HCT116 (cell line): ENCODE results near the gene PDE2A. TPM values are rescaled to one million over a fixed set of nuclear protein-coding genes. Genes with fewer than 3 reads are reported as not detected.

Experiments used
- ATAC-seq: fragments of 200-7000 bp; cut with Tn5 transposase; 2 replicates; pipeline ENCODE4 v1.9.1; 2020; ENCODE audit warnings: mild to moderate bottlenecking, moderate library complexity
- BruUV-seq: library from RNA; stranded (reverse); fragments of 400-500 nt; replicated peaks from 2 replicates; lab custom pipeline; 2021; lab: Mats Ljungman, UMichigan
- CTCF ChIA-PET: fragments of 300-600 bp; sonication (Branson Sonifier 250); formaldehyde crosslinking; loops from one replicate; lab custom pipeline; 2021; ENCODE audit warnings: antibody characterized with exemption; lab: Charles Lee
- POLR2A ChIA-PET: fragments of 300-600, 350-600 bp; sonication (Branson Sonifier 250); formaldehyde crosslinking; loops from one replicate; lab custom pipeline; 2021; ENCODE audit warnings: antibody characterized with exemption; lab: Charles Lee
- RAD21 ChIA-PET, 2 experiments: fragments of 300-600 bp; sonication (Branson Sonifier 250); formaldehyde crosslinking; loops; one replicate each; lab custom pipeline; 2023; ENCODE audit warnings: low total read pairs in 2 of 2; ENCODE audit not compliant: uncharacterized antibody in 2 of 2, unreplicated experiment in 2 of 2, low non-redundant PET in 1 of 2; lab: Charles Lee
- DNase-seq: peaks from one replicate; pipeline ENCODE4 v3.0.0-alpha.2; 2010; ENCODE audit warnings: low read depth, low spot score
- H2AFZ ChIP-seq: fragments of 200-600 bp; shearing (Covaris generic), sonication (generic); 2 replicates; pipeline ENCODE4 v1.6.1; 2017; ENCODE audit warnings: low read depth, mixed run types, mixed read lengths, antibody characterized with exemption, low read length; ENCODE audit not compliant: poor library complexity, severe bottlenecking
- H3K27ac ChIP-seq: 2 replicates; pipeline ENCODE4 v1.5.1; 2012; ENCODE audit warnings: low read depth, low read length
- H3K27me3 ChIP-seq: fragments of 200-600 bp; sonication (generic); 2 replicates; pipeline ENCODE4 v1.6.1; 2016; ENCODE audit warnings: mixed run types, low read length, mixed read lengths; ENCODE audit not compliant: insufficient read depth
- H3K36me3 ChIP-seq, 2 experiments: fragments of 200-500 bp in 1 of 2; fragments of 200-600 bp in 1 of 2; sonication (Bioruptor generic) in 1 of 2; sonication (generic) in 1 of 2; 2 replicates each; pipeline versions ENCODE4 v1.5.1 to v1.6.1; 2014 to 2016; ENCODE audit warnings: low read length in 2 of 2, inconsistent platforms in 1 of 2, mixed read lengths in 1 of 2, mixed run types in 1 of 2; ENCODE audit not compliant: insufficient read depth in 2 of 2, control insufficient read depth in 1 of 2
- H3K4me1 ChIP-seq, 2 experiments: fragments of 200-600 bp in 1 of 2; sonication (generic) in 1 of 2; 2 replicates each; pipeline versions ENCODE4 v1.5.1 to v1.6.1; 2012 to 2017; ENCODE audit warnings: low read length in 2 of 2, inconsistent platforms in 1 of 2, mild to moderate bottlenecking in 1 of 2, mixed read lengths in 1 of 2, mixed run types in 1 of 2, moderate library complexity in 1 of 2; ENCODE audit not compliant: insufficient read depth in 2 of 2, control insufficient read depth in 1 of 2
- H3K4me2 ChIP-seq: fragments of 200-600 bp; sonication (generic); 2 replicates; pipeline ENCODE4 v1.6.1; 2017; ENCODE audit warnings: mixed run types, low read length, mixed read lengths
- H3K4me3 ChIP-seq, 2 experiments: fragments of 200-600 bp in 1 of 2; sonication (generic) in 1 of 2; replicated peaks in 1 of 2; 2 replicates each; pipeline ENCODE4 v1.5.1; 2011 to 2016; ENCODE audit warnings: low read length in 2 of 2, control low read depth in 1 of 2, low read depth in 1 of 2, mild to moderate bottlenecking in 1 of 2, mixed read lengths in 1 of 2, mixed run types in 1 of 2
- H3K79me2 ChIP-seq: fragments of 200-600 bp; sonication (generic); 2 replicates; pipeline ENCODE4 v1.6.1; 2017; ENCODE audit warnings: mild to moderate bottlenecking, mixed run types, low read length, moderate library complexity, mixed read lengths; ENCODE audit not compliant: insufficient read depth
- H3K9ac ChIP-seq: fragments of 200-600 bp; sonication (generic); 2 replicates; pipeline ENCODE4 v1.6.1; 2016; ENCODE audit warnings: low read length, mixed read lengths
- H3K9me2 ChIP-seq: fragments of 200-600 bp; sonication (generic), shearing (Covaris generic); 2 replicates; pipeline ENCODE4 v1.6.1; 2017; ENCODE audit warnings: mixed run types, mild to moderate bottlenecking, moderate library complexity; ENCODE audit not compliant: insufficient read depth
- H3K9me3 ChIP-seq, 2 experiments: fragments of 200-500 bp in 1 of 2; fragments of 200-600 bp in 1 of 2; sonication (Bioruptor generic) in 1 of 2; sonication (generic) in 1 of 2; 2 replicates each; pipeline ENCODE4 v1.6.1; 2014 to 2017; ENCODE audit warnings: low read length in 2 of 2, mixed read lengths in 2 of 2, inconsistent platforms in 1 of 2, low read depth in 1 of 2, mild to moderate bottlenecking in 1 of 2, mixed run types in 1 of 2, moderate library complexity in 1 of 2; ENCODE audit not compliant: control insufficient read depth in 1 of 2, insufficient read depth in 1 of 2
- H4K20me1 ChIP-seq: fragments of 200-600 bp; sonication (generic), shearing (Covaris generic); 2 replicates; pipeline ENCODE4 v1.6.1; 2017; ENCODE audit warnings: mixed run types, mild to moderate bottlenecking, moderate library complexity; ENCODE audit not compliant: insufficient read depth
- CBX3 ChIP-seq: IDR thresholded peaks from 2 replicates; pipeline ENCODE4 v1.6.1; 2012; ENCODE audit warnings: low read depth
- CEBPB ChIP-seq: IDR thresholded peaks from 2 replicates; pipeline ENCODE4 v1.6.1; 2012; ENCODE audit warnings: low read depth
- CTCF ChIP-seq, 3 experiments: fragments of 200-600 bp in 1 of 3; sonication (generic) in 1 of 3; IDR thresholded peaks in 2 of 3; conservative IDR thresholded peaks in 1 of 3; 2 replicates each; pipeline ENCODE4 v1.5.1; 2012 to 2017; ENCODE audit warnings: low read depth in 2 of 3, low read length in 2 of 3, antibody characterized with exemption in 1 of 3, borderline replicate concordance in 1 of 3, control low read depth in 1 of 3, mild to moderate bottlenecking in 1 of 3, mixed read lengths in 1 of 3, mixed run types in 1 of 3, moderate library complexity in 1 of 3; ENCODE audit not compliant: insufficient read depth in 1 of 3
- ELF1 ChIP-seq: IDR thresholded peaks from 2 replicates; pipeline ENCODE4 v1.6.1; 2012; ENCODE audit warnings: low read depth, borderline replicate concordance
- FOSL1 ChIP-seq: IDR thresholded peaks from 2 replicates; pipeline ENCODE4 v1.6.1; 2012; ENCODE audit warnings: low read depth
- JUND ChIP-seq: IDR thresholded peaks from 2 replicates; pipeline ENCODE4 v1.6.1; 2012
- MAX ChIP-seq: IDR thresholded peaks from 2 replicates; pipeline ENCODE4 v1.6.1; 2012
- POLR2A ChIP-seq: IDR thresholded peaks from 2 replicates; pipeline ENCODE4 v1.7.0; 2011; ENCODE audit warnings: borderline replicate concordance; ENCODE audit not compliant: insufficient read depth, insufficient read length; ENCODE audit errors: extremely low read depth
- POLR2AphosphoS5 ChIP-seq: IDR thresholded peaks from 2 replicates; pipeline ENCODE4 v1.6.1; 2011; ENCODE audit warnings: mild to moderate bottlenecking, low read depth, low read length, moderate library complexity
- RAD21 ChIP-seq: IDR thresholded peaks from 2 replicates; pipeline ENCODE4 v1.6.1; 2012; ENCODE audit warnings: low read depth, mild to moderate bottlenecking
- REST ChIP-seq: IDR thresholded peaks from 2 replicates; pipeline ENCODE4 v1.6.1; 2012; ENCODE audit warnings: low read depth
- SIN3A ChIP-seq: IDR thresholded peaks from 2 replicates; pipeline ENCODE4 v1.6.1; 2012; ENCODE audit warnings: low read depth
- SP1 ChIP-seq: IDR thresholded peaks from 2 replicates; pipeline ENCODE4 v1.6.1; 2012; ENCODE audit warnings: low read depth
- SRF ChIP-seq: IDR thresholded peaks from 2 replicates; pipeline ENCODE4 v1.6.1; 2012; ENCODE audit warnings: low read depth
- TCF7L2 ChIP-seq: IDR thresholded peaks from 2 replicates; pipeline ENCODE4 v1.7.0; 2011; ENCODE audit warnings: borderline replicate concordance, inconsistent platforms; ENCODE audit not compliant: insufficient read depth, insufficient read length; ENCODE audit errors: extremely low read depth
- ZBTB33 ChIP-seq: IDR thresholded peaks from 2 replicates; pipeline ENCODE4 v1.6.1; 2011; ENCODE audit warnings: mild to moderate bottlenecking, low read length, moderate library complexity; ENCODE audit not compliant: insufficient replicate concordance; ENCODE audit errors: extremely low read depth
- ZNF274 ChIP-seq: fragments of 200-500 bp; sonication (Bioruptor generic); IDR thresholded peaks from 2 replicates; pipeline ENCODE4 v1.6.1; 2014; ENCODE audit warnings: mild to moderate bottlenecking, low read depth, low read length, inconsistent platforms
- intact Hi-C: fragments of 100-400 bp; cut with micrococcal nuclease; formaldehyde crosslinking; loops from 2 replicates; pipeline ENCODE4 v1.10.0; 2022
- total RNA-seq: library from RNA; stranded (reverse); gene quantifications from one replicate; pipeline ENCODE4 v1.2.1, GENCODE V29; 2021; ENCODE audit not compliant: unreplicated experiment

Gene PDE2A
- total RNA-seq, 1 experiment from 2014 or later, result 7.6 TPM

- Histone ChIP-seq H3K4me1 (no peaks in the 10 kb centered on the region), H3K4me3 (no peak overlapping the region), H3K27ac (no peak overlapping the region), H3K4me2 (no peak overlapping the region), H3K36me3 (peaks cover 0 to 10% of the 10 kb centered on the region in 2 experiments; a peak in 2 of 4 replicates), H3K9me2 (no peaks in the 10 kb centered on the region), H2AFZ (no peak overlapping the region), H3K9me3 (no peaks in the 10 kb centered on the region), H3K9ac (no peak overlapping the region), H3K79me2 (no peaks in the 10 kb centered on the region), H3K27me3 (no peaks in the 10 kb centered on the region), H4K20me1 (no peaks in the 10 kb centered on the region)
- no peak for ATAC-seq
- intact Hi-C loops, result no loop called here
- ChIA-PET CTCF (no interaction called here), RAD21 (no interaction called here), POLR2A (no interaction called here)
- no peak for DNase-seq
- TF ChIP-seq JUND (no peak), REST (no peak), POLR2A (no peak), ELF1 (no peak), MAX (no peak), SIN3A (no peak), POLR2AphosphoS5 (no peak), SRF (no peak), ZBTB33 (no peak), FOSL1 (no peak), SP1 (no peak), TCF7L2 (no peak), RAD21 (no peak), CBX3 (no peak), CEBPB (no peak), ZNF274 (no peak), CTCF (IDR thresholded peaks at IDR 0.05 in 2 of 3, conservative IDR thresholded peaks at IDR 0.05 in 1 of 3; ENCODE audit: borderline replicate concordance in 1 of 3, insufficient read depth in 1 of 3, low read depth in 2 of 3, low read length in 2 of 3) (no peak)
- no TSS peak for BruUV-seq
These were observed 35.4 kb upstream of the PDE2A start for GRCh38 chr11:72709478-72710238.
